Left lung (tissue), 10 donors: ENCODE measurements around the gene SLCO1B3. TPM values are rescaled to one million over a fixed set of nuclear protein-coding genes. Genes with fewer than 3 reads are reported as not detected.

Experiments used
- ATAC-seq: fragments of 200-7000 bp; cut with Tn5 transposase; one replicate; pipeline ENCODE4 v1.9.1; 2020; ENCODE audit warnings: moderate library complexity
- DNase-seq, 4 donors: peaks; one replicate each; pipeline ENCODE4 v3.0.0-alpha.2; 2013 to 2020
- H3K27ac ChIP-seq, 2 donors: fragments of 200-600 bp; sonication (generic) in 1 of 2; one replicate each; pipeline versions ENCODE4 v1.5.0 to v1.8.0; 2020 to 2021
- H3K27me3 ChIP-seq, 2 donors: fragments of 200-600 bp; sonication (generic) in 1 of 2; one replicate each; pipeline versions ENCODE4 v1.5.0 to v1.8.0; 2020 to 2021
- H3K36me3 ChIP-seq, 2 donors: fragments of 200-600 bp; sonication (generic) in 1 of 2; one replicate each; pipeline versions ENCODE4 v1.5.0 to v1.8.0; 2020 to 2021
- H3K4me1 ChIP-seq, 2 donors: fragments of 200-600 bp; one replicate each; pipeline ENCODE4 v1.8.0; 2021
- H3K4me3 ChIP-seq, 2 donors: fragments of 200-600 bp; sonication (generic) in 1 of 2; one replicate each; pipeline versions ENCODE4 v1.5.0 to v1.8.0; 2020 to 2021; ENCODE audit warnings: mild to moderate bottlenecking in 1 of 2
- H3K9me3 ChIP-seq, 2 donors: fragments of 200-600 bp; sonication (generic) in 1 of 2; one replicate each; pipeline versions ENCODE4 v1.5.0 to v1.8.0; 2020 to 2021
- intact Hi-C, 2 donors: fragments of 100-400 bp; cut with DNase I; formaldehyde crosslinking; loops; one replicate each; pipeline versions ENCODE4 v1.11.2 to v1.14.2; 2022
- polyA plus RNA-seq, 6 donors: library from polyadenylated mRNA; unstranded; fragments of 120-200 nt; gene quantifications; one replicate each; pipeline ENCODE4 v1.2.1, GENCODE V29; 2013; ENCODE audit not compliant: insufficient read length in 6 of 6
- total RNA-seq, 2 donors: library from RNA; stranded (reverse); fragmentation: NEBNext Ultra II Directional; extraction: Animal tissue kit (Norgen Biotek cat#: 25700); gene quantifications; one replicate each; pipeline ENCODE4 v1.2.1, GENCODE V29; 2021
- TF ChIP-seq, protein P1 (sequence below), 2 donors: fragments of 200-600 bp; sonication (generic) in 1 of 2; IDR thresholded peaks; one replicate each; pipeline versions ENCODE4 v1.5.0 to v1.8.0; 2021; ENCODE audit warnings: antibody characterized with exemption in 2 of 2
- donor health status: DM: no; HTN: yes; CAD: no.
- donor health status: DM: no; HTN: no; CAD: no.

Gene SLCO1B3
- total and polyA plus RNA-seq, 8 donors, result 0.17 TPM; not detected in 7

DNA sequence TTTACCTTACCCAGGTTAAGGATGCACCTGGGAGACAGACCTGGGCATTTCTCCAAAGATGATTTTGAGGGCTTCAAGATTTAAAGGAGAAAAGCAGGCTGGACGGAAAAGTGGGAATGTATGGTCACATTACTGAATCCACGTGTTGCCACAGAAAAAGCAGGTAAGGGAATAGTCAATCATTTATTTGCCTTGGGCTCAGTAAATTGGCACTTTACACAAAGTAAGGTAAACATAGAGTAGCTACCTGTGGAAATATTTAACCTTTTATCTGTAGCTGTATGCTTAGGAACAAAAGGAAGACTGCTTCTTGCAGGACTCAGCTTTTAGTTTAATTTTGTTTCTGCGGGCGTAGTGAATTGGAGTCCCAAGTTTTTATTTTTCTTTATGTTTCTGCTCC lies 153.3 kb downstream of the SLCO1B3 start:
- Histone ChIP-seq H3K4me3 (no peak overlapping the region), H3K4me1 (no peaks in the 10 kb centered on the region), H3K9me3 (peaks cover 0 to 3% of the 10 kb centered on the region in 2 donors), H3K36me3 (no peaks in the 10 kb centered on the region), H3K27ac (no peak overlapping the region), H3K27me3 (no peaks in the 10 kb centered on the region)
- peak; percentile 49 for ATAC-seq
- intact Hi-C loops, result no loop called here
- no peak for DNase-seq
- TF ChIP-seq, protein P1, sequence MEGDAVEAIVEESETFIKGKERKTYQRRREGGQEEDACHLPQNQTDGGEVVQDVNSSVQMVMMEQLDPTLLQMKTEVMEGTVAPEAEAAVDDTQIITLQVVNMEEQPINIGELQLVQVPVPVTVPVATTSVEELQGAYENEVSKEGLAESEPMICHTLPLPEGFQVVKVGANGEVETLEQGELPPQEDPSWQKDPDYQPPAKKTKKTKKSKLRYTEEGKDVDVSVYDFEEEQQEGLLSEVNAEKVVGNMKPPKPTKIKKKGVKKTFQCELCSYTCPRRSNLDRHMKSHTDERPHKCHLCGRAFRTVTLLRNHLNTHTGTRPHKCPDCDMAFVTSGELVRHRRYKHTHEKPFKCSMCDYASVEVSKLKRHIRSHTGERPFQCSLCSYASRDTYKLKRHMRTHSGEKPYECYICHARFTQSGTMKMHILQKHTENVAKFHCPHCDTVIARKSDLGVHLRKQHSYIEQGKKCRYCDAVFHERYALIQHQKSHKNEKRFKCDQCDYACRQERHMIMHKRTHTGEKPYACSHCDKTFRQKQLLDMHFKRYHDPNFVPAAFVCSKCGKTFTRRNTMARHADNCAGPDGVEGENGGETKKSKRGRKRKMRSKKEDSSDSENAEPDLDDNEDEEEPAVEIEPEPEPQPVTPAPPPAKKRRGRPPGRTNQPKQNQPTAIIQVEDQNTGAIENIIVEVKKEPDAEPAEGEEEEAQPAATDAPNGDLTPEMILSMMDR (IDR thresholded peaks at IDR 0.05), result no peak

Other genes starting within 250 kb of the SLCO1B3 start
- gene SLCO1C1, start 115.4 kb upstream of the SLCO1B3 start, total RNA-seq, result under 1 TPM; 0.17 to 0.52 TPM
- 1 to 10 TPM in 5 of 6 donors, under 1 TPM in 1; 0.64 to 2.5 (median 1.5) TPM for gene SLCO1C1, start 115.4 kb upstream of the SLCO1B3 start, polyA plus RNA-seq